HG03439 (cell line): ENCODE data around the gene ZNF597.

ENCODE experiments used
- ATAC-seq: cut with Tn5 transposase; IDR thresholded peaks from one replicate; pipeline ENCODE4 v1.9.1; 2021; ENCODE audit warnings: mild to moderate bottlenecking, moderate library complexity; ENCODE audit not compliant: unreplicated experiment

The ZNF597 gene

GRCh38 chr16:3443108-3444031, at the start of gene ZNF597, which contains the start of gene NAA60:
TSS of gene ZNF597 (minus strand) at chr16:3443504. CDS start at chr16:3443153, 351 bp downstream.
TSS of gene NAA60 (plus strand) at chr16:3443680. CDS start at chr16:3476228, 32,548 bp downstream.
- peak; percentile 78 for ATAC-seq

GRCh38 chr16:3492356-3492755, 49.1 kb upstream of the ZNF597 start:
- ATAC-seq = no peak

- ATAC-seq = no peak
Measured at GRCh38 chr16:3490911-3491629, 47.8 kb upstream of the ZNF597 start.

GRCh38 chr16:3488801-3489200, 45.5 kb upstream of the ZNF597 start:
- ATAC-seq = no peak

GRCh38 chr16:3487521-3488410, 44.5 kb upstream of the ZNF597 start:
- no peak for ATAC-seq

- no peak for ATAC-seq
Measured at GRCh38 chr16:3486506-3487215, 43.4 kb upstream of the ZNF597 start.

GRCh38 chr16:3485821-3486505, 42.7 kb upstream of the ZNF597 start:
- ATAC-seq = no peak

DNA sequence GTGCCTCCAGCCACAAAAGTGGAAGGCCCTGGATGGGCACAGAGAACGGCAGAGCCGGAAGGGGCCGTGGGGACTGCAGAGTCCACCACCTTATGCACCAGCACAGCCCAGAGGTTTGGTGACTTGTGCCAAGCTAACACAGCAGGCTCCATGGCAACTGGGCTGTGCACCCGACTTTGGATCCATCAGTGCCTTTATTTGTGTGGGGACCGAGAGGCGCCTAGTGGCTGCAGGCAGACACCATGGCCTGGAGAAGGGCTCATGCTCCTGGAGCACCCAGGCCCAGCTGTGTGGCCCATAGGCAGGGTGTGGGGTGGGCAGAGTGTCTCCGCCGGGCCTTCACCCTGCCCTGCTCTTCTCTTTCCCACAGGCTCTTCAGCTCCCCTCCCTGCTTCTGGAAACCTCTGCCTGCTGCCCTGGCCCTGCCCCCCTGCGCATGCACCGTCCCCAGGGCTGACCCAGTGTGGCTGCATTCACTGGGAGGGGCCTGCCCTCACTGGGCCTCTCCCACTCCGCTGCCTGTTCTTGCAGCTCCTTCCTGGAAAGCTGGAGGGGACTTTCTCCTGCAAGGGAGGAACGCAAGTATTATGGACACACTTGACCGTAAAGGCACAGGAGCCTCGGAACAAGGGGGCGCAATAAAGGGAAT, 41.9 kb upstream of the ZNF597 start:
- no peak for ATAC-seq

- ATAC-seq = no peak
Measured at GRCh38 chr16:3484318-3485096, 41.2 kb upstream of the ZNF597 start.

DNA sequence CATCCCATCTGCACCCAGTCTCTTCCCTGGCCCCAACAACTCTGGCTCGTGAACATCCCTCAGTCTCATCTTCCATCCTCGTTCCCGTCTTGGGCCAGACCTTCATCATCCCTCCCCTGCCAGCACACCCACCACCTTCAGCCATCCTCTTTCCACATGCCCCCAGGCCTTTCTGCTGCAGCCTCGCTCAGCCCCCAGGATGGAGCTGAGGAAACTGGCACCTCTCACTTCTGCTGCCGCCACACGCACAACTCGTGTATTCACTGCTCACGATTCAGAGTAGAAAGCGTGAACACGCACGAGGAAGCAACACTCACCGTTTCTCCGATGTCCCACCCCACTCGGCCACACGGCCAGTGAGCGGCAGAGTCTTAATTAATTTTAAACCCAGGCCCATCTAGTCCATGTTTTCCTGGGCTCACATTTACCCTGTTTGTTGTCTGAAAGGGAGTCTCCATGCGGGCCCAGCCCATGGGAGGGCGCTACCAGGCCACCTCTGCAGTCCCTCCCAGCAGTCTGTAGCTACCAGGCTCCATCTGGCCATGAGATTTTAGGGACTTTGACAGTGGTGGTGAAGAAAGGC, 39.4 kb upstream of the ZNF597 start:
- ATAC-seq = no peak

DNA sequence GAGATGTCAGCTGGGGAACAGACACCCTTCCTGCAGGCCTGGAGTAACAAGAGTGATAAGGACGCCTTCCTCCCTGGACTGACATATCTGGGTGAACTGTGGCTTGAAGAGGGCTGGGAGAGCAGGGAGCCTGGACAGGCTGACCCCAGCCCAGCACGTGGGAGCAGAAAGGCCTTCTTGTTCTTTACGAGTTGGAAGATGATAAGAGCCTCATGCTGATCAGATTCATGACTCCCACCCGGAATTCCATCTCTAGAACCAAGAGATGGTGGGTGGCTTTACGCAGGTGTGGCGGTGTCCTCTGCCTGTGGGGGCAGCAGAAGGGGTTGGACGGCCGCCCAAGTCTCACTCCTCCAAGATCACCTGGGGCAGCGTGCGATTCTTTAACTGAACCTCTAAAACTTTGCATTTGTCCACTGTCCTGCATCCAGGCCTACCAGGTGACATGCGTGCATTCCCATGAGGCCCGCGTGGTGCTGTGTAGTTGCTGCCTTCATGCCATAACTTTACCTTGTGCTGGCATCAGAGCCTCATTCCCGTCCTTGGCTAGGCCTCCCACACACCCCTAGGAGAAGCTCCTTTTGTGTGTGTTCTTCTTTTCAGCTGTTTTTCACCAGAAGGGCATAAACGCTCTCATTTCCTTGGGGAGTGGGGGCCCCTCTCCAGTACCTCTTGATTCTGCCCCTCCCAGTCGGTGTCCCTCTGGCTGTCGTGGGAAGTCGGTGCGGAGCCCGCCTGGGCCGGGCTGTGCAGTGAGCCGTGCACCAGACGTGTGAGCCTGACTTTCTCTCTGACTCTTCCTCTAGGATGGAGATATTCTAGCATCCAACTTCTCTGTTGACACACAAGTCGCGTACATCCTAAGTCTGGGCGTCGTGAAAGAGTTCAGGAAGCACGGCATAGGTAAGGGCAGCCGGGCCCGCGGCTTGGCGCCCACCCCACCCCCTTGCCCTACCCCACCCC, 38.7 kb upstream of the ZNF597 start:
- ATAC-seq = no peak

DNA sequence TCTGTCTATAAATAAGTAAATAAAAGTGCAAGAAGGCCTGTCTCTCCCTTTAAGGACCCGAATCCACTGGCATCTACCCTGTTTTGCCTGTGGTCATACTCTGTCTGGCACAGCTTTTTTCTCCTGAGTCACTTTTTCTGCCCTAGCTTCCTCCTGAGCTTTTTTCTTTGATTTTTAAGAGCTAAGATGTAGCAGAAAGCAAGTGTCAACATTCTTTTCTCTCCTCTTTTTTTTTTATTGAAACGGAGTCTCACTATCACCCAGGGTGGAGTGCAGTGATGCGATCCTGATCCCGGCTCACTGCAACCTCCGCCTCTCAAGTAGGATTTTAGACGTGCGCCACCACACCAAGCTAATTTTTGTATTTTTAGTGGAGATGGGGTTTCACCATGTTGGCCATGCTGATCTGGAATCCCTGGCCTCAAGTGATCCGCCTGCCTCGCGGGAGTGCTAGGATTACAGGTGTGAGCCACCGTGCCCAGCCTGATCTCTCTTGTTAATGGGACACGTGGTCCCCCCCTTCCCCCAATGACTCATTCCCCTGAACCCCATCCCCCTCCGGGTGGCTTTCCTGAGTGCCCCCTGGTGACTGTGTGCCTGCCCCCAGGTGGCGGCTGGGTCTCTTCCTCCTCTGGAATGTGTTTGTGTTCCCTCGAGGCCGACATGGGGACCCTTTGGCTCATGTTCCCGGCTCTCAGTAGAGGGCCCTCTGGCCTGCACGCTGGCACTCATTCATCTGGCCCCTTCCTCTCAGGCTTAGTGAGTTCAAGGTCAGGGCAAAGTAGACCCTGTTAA, 37.8 kb upstream of the ZNF597 start:
- ATAC-seq = no peak

DNA sequence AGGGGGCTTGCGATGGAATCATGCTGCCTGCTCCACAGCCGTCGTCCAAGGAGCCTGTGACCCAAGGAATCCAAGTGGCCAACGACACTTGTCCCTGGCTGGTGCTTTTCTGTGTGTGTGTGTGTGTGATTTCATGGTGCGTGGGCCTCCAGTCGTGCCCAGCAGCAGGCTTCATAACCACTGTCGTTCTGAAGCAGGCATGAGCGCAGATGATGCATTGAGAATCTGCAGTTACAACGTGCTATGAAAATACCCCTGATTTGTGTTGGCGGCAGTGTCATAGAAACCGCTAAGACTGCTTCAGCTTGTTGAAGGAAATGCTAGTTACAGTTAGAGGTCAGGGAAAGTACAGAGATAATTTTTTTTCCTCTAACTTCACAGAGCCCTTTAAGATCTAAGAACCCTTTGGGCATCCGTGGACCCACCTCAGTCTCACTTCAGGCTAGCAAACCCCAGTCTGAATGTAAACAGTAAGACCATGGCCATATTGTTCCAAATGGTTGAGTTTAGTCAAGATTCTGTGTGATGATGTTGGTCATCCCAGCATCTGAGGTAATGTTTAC, 36.4 kb upstream of the ZNF597 start:
- ATAC-seq = no peak

DNA sequence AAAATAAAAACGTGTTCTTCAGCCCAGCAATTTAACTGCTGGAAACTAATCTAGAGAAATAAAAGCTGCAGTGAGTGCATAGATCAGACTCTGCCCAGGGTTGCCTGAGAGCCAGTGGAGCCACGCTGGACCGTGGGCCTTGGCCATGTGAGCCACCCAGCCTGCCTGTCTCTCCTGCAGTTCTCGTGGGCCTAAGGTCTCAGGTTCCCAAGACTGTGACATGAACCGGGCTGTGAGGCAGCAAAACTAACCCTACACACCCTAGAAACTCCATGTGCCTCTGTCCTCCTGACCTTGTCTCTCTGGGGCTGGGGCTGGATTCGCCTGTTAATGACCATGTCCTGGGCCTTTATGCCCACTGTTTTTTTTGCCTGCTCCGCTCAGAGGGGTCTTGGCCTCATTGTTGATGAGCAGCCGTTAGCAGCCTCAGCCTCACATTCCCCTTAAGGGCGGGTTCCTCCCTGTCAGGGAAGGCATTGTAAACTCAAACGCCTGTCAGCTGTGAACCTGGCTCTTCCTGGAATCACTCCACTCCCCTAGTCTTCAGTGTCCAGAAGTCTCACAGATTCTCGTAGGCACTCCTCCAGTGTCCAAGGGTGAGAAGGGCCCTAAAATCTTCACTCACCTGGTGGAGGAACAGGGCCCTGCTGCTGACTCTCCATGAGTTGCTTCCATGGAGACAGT, 35.1 kb upstream of the ZNF597 start:
- ATAC-seq = no peak

GRCh38 chr16:3476409-3476808, 33.1 kb upstream of the ZNF597 start:
- ATAC-seq = no peak
